Keratinocyte (primary cell): ENCODE results near the gene ALDH4A1. TPM values are rescaled to one million over a fixed set of nuclear protein-coding genes. Genes with fewer than 3 reads are reported as not detected.
A peak's percentile ranks its signal among the peaks of the same experiment; 100 is the strongest.

ENCODE experiments used
- DNase-seq: peaks from one replicate; pipeline ENCODE4 v3.0.0-alpha.2; 2011; ENCODE audit warnings: low read depth, missing footprints, low spot score
- FAIRE-seq: peaks from 2 replicates; lab custom pipeline; 2011; peaks lifted over from hg19 to GRCh38; lab: Jason Lieb, UNC
- H2AFZ ChIP-seq: 2 replicates; pipeline ENCODE4 v1.6.0; 2012; ENCODE audit warnings: low read length, control low read depth, inconsistent platforms; ENCODE audit not compliant: control insufficient read depth
- H3K27ac ChIP-seq: 2 replicates; pipeline ENCODE4 v1.5.1; 2011; ENCODE audit warnings: low read length; ENCODE audit not compliant: control insufficient read depth, insufficient read depth
- H3K27me3 ChIP-seq: 3 replicates; pipeline ENCODE4 v1.6.0; 2011; ENCODE audit warnings: low read length; ENCODE audit not compliant: control insufficient read depth, insufficient read depth; ENCODE audit errors: extremely low read depth
- H3K36me3 ChIP-seq, 2 experiments: 2 replicates in 1 of 2; 3 replicates in 1 of 2; pipeline ENCODE4 v1.5.1; 2011; ENCODE audit warnings: low read length in 2 of 2, mild to moderate bottlenecking in 1 of 2; ENCODE audit not compliant: control insufficient read depth in 2 of 2, insufficient read depth in 2 of 2; ENCODE audit errors: extremely low read depth in 1 of 2
- H3K4me1 ChIP-seq: 3 replicates; pipeline ENCODE4 v1.5.1; 2011; ENCODE audit warnings: low read length; ENCODE audit not compliant: control insufficient read depth, insufficient read depth; ENCODE audit errors: extremely low read depth
- H3K4me2 ChIP-seq: 3 replicates; pipeline ENCODE4 v1.6.0; 2011; ENCODE audit warnings: low read depth, low read length; ENCODE audit not compliant: control insufficient read depth, insufficient read depth; ENCODE audit errors: extremely low read depth
- H3K4me3 ChIP-seq, 3 experiments: fragments of 200-600 bp in 1 of 3; sonication (generic) in 1 of 3; 2 replicates in 2 of 3; 3 replicates in 1 of 3; pipeline ENCODE4 v1.5.1; 2011 to 2016; ENCODE audit warnings: low read length in 3 of 3, mild to moderate bottlenecking in 3 of 3, control low read depth in 2 of 3, inconsistent platforms in 1 of 3, low read depth in 1 of 3, mixed read lengths in 1 of 3, mixed run types in 1 of 3, moderate library complexity in 1 of 3; ENCODE audit not compliant: control insufficient read depth in 2 of 3, insufficient read depth in 2 of 3; ENCODE audit errors: extremely low read depth in 1 of 3
- H3K79me2 ChIP-seq: 2 replicates; pipeline ENCODE4 v1.6.0; 2012; ENCODE audit warnings: low read length; ENCODE audit not compliant: control insufficient read depth, insufficient read depth
- H3K9ac ChIP-seq: 3 replicates; pipeline ENCODE4 v1.6.0; 2011; ENCODE audit warnings: low read length; ENCODE audit not compliant: control insufficient read depth, insufficient read depth; ENCODE audit errors: extremely low read depth
- H3K9me1 ChIP-seq: 3 replicates; pipeline ENCODE4 v1.6.0; 2011; ENCODE audit warnings: low read length; ENCODE audit not compliant: control insufficient read depth, insufficient read depth; ENCODE audit errors: extremely low read depth
- H3K9me3 ChIP-seq: 2 replicates; pipeline ENCODE4 v1.5.1; 2012; ENCODE audit warnings: low read depth, low read length; ENCODE audit not compliant: control insufficient read depth
- H4K20me1 ChIP-seq: 3 replicates; pipeline ENCODE4 v1.6.0; 2011; ENCODE audit warnings: low read length; ENCODE audit not compliant: control insufficient read depth, insufficient read depth; ENCODE audit errors: extremely low read depth
- CTCF ChIP-seq, 3 experiments: IDR thresholded peaks in 1 of 3; conservative IDR thresholded peaks in 1 of 3; optimal IDR thresholded peaks in 1 of 3; 2 replicates in 2 of 3; 3 replicates in 1 of 3; pipeline versions ENCODE3 to v1.5.1; 2011; ENCODE audit warnings: low read length in 3 of 3, mild to moderate bottlenecking in 3 of 3, moderate library complexity in 2 of 3, control low read depth in 1 of 3, inconsistent platforms in 1 of 3; ENCODE audit not compliant: insufficient read depth in 2 of 3; ENCODE audit errors: extremely low read depth in 1 of 3
- EZH2 ChIP-seq: IDR thresholded peaks from one replicate; pipeline ENCODE4 v1.6.1; 2012; ENCODE audit warnings: inconsistent platforms, mild to moderate bottlenecking, low read length, moderate library complexity
- dilution Hi-C: fragments of 300-500 bp; cut with MboI; formaldehyde crosslinking; loops from one replicate; pipeline ENCODE4 v1.7.0; 2020; ENCODE audit warnings: low sequenced_read_pairs; ENCODE audit not compliant: extremely low pct_ligation_motif_present
- polyA plus RNA-seq, 5 experiments: library from polyadenylated mRNA; depleted of rRNA in 3 of 5; stranded (reverse) in 3 of 5; stranded (forward) in 1 of 5; unstranded in 1 of 5; fragments of >200 nt; gene quantifications; 1 replicate in 1 of 5; 2 replicates in 3 of 5; 3 replicates in 1 of 5; pipeline versions ENCODE4 v1.2.1 to v1.2.3, GENCODE V29; 2011 to 2012; ENCODE audit warnings: missing spikeins in 2 of 5, low read depth in 1 of 5, low replicate concordance in 1 of 5

ALDH4A1 gene
- polyA plus RNA-seq, 1 donor (not counting 4 experiments of a cell fraction or from before 2014, with no cell fraction given) = 52.7 TPM

GRCh38 chr1:18880585-18880984 is 21.8 kb downstream of the ALDH4A1 start:
- DNase-seq (no peak), FAIRE-seq (peak; percentile 36)
- no peak overlapping the region for H3K27ac ChIP-seq
- no peaks in the 10 kb centered on the region for H3K79me2 ChIP-seq
- no peak overlapping the region for H2AFZ ChIP-seq
- H3K9me3 ChIP-seq = no peaks in the 10 kb centered on the region
- H3K9me1 ChIP-seq = no peaks in the 10 kb centered on the region
- H3K9ac ChIP-seq = no peak overlapping the region
- no peak overlapping the region for H3K4me2 ChIP-seq
- no peaks in the 10 kb centered on the region for H4K20me1 ChIP-seq
- peaks cover 25 to 32% of the 10 kb centered on the region in 2 experiments for H3K36me3 ChIP-seq
- no peak overlapping the region for H3K4me3 ChIP-seq
- peaks cover 23% of the 10 kb centered on the region for H3K4me1 ChIP-seq
- no peaks in the 10 kb centered on the region for H3K27me3 ChIP-seq
- dilution Hi-C loops = no loop called here
- TF ChIP-seq EZH2 (no peak), CTCF (optimal IDR thresholded peaks at IDR 0.05 in 1 of 3, IDR thresholded peaks at IDR 0.05 in 1 of 3, conservative IDR thresholded peaks at IDR 0.05 in 1 of 3; ENCODE audit: extremely low read depth in 1 of 3, insufficient read depth in 2 of 3, low read length in 3 of 3) (no peak)

DNA sequence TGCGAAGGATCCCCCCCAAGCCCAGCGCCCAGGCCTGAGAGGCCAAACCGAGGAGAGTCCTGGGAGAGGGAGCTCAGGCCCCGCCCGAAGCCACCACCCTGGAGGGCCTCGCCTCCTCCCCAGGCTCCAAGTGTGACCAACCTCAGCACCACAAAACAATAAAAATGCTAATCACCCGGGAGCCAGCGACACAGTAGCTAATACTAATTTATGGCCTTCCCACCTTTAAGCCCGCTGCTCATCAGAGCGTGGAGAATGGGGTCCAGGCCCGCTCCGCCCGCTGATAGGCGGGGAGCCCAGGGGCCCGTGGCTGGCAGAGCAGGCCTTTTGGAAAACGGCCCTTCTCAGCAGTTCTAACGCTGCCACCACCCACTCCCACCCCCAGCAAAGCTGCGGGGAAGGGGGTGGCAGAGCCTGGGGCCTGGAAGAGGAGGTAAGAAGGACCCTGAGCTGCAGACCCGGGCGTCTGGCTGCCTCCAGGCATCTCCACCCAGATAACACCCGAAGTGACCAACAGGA is 22.5 kb downstream of the ALDH4A1 start:
- Histone ChIP-seq H3K4me1 (peaks cover 21% of the 10 kb centered on the region), H3K4me2 (no peak overlapping the region), H3K9me3 (no peaks in the 10 kb centered on the region), H4K20me1 (no peaks in the 10 kb centered on the region), H3K79me2 (no peaks in the 10 kb centered on the region), H3K27ac (no peak overlapping the region), H3K27me3 (no peaks in the 10 kb centered on the region), H3K9me1 (no peaks in the 10 kb centered on the region), H3K4me3 (no peak overlapping the region), H2AFZ (no peak overlapping the region), H3K36me3 (peaks cover 22 to 28% of the 10 kb centered on the region in 2 experiments), H3K9ac (no peak overlapping the region)
- FAIRE-seq = no peak
- dilution Hi-C loops = no loop called here
- TF ChIP-seq CTCF (optimal IDR thresholded peaks at IDR 0.05 in 1 of 3, IDR thresholded peaks at IDR 0.05 in 1 of 3, conservative IDR thresholded peaks at IDR 0.05 in 1 of 3; ENCODE audit: extremely low read depth in 1 of 3, insufficient read depth in 2 of 3, low read length in 3 of 3) = no peak
- TF ChIP-seq EZH2 = no peak
- DNase-seq = no peak
